ENCODE measurements around the gene CLCN5. TPM values are rescaled to one million over a fixed set of nuclear protein-coding genes. Genes with fewer than 3 reads are reported as not detected.

CLCN5 gene
- total RNA-seq, 4 donors from 2014 or later = 3.2 to 5.9 (median 3.8) TPM

DNA sequence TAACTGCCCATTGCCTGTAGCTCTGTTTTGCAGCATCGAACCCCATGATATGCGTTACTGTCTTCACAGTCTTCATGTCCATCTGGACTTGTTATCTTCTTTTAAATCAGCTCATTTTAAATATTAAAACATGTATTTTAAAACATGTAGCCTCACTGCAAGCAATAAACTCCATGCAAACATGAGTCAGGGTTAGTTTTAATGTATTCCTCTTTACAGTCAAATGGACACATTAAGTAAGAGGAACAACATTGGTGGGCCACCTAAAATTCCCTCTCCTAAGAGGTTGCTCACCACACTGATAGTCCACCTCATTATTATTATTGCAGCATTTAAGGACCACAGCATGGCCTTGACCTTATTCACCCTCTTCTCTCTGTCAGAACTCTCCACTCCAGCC, 74.1 kb downstream of the CLCN5 start:
- 90% methylated on average over 2 of the region's 2 CpGs for WGBS, 2 donors (ENCODE audit: low coverage in 1 of 2)
- Histone ChIP-seq H3K4me1 (no peaks in the 10 kb centered on the region), H3K4me3 (no peak overlapping the region), H3K36me3 (no peaks in the 10 kb centered on the region), H3K27ac (no peak overlapping the region), H3K27me3 (no peaks in the 10 kb centered on the region), H3K9me3 (no peaks in the 10 kb centered on the region)
- ATAC-seq = no peak
- TF ChIP-seq POLR2A (IDR thresholded peaks at IDR 0.05) = no peak
- TF ChIP-seq EP300 (IDR thresholded peaks at IDR 0.05) = no peak
- no peak for TF ChIP-seq POLR2AphosphoS5 (IDR thresholded peaks at IDR 0.05)
- no peak for TF ChIP-seq CTCF (IDR thresholded peaks at IDR 0.05)

GRCh38 chrX:49999087-49999486, 76.7 kb downstream of the CLCN5 start:
- ATAC-seq = no peak
- Histone ChIP-seq H3K27me3 (no peaks in the 10 kb centered on the region), H3K4me3 (no peak overlapping the region), H3K36me3 (no peaks in the 10 kb centered on the region), H3K27ac (no peak overlapping the region), H3K9me3 (no peaks in the 10 kb centered on the region), H3K4me1 (no peaks in the 10 kb centered on the region)
- no peak for TF ChIP-seq CTCF (IDR thresholded peaks at IDR 0.05)
- TF ChIP-seq POLR2A (IDR thresholded peaks at IDR 0.05) = no peak
- TF ChIP-seq POLR2AphosphoS5 (IDR thresholded peaks at IDR 0.05) = no peak
- no peak for TF ChIP-seq EP300 (IDR thresholded peaks at IDR 0.05)
- 93% methylated on average over 2 of the region's 3 CpGs; no CpG with 5 or more reads in 1 of the 2 donors for WGBS, 2 donors (ENCODE audit: low coverage in 1 of 2)

DNA sequence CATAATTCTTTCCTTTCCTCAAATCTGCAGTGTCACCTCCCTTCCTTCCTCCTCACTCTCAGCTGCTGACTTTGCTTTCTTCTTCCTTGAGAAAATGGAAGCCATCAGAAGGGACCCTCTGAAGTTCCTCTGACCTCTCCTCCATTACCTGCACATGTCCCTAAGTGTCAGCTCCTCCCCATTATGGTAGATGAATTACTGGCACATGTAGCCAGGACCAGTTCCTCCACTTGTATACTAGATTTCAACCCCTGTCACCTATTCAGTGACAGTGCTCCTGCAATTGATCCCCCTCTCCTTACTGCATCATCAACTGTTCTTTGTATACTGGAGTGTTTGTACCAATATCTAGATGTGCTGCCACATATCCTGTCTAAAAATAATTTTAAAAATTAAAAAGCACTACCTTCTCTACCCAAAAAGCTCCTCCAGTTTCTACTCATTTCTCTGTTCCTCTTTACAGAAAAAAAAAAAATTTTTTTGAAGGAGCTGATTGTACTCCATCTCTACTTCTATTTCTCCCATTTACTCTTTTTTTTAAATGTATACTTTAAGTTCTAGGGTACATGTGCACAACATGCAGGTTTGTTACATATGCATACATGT, 78.6 kb downstream of the CLCN5 start:
- Histone ChIP-seq H3K27me3 (no peaks in the 10 kb centered on the region), H3K36me3 (no peaks in the 10 kb centered on the region), H3K4me3 (no peak overlapping the region), H3K4me1 (no peaks in the 10 kb centered on the region), H3K27ac (no peak overlapping the region), H3K9me3 (no peaks in the 10 kb centered on the region)
- ATAC-seq = no peak
- TF ChIP-seq EP300 (IDR thresholded peaks at IDR 0.05) (no peak), CTCF (IDR thresholded peaks at IDR 0.05) (no peak), POLR2AphosphoS5 (IDR thresholded peaks at IDR 0.05) (no peak), POLR2A (IDR thresholded peaks at IDR 0.05) (no peak)

DNA sequence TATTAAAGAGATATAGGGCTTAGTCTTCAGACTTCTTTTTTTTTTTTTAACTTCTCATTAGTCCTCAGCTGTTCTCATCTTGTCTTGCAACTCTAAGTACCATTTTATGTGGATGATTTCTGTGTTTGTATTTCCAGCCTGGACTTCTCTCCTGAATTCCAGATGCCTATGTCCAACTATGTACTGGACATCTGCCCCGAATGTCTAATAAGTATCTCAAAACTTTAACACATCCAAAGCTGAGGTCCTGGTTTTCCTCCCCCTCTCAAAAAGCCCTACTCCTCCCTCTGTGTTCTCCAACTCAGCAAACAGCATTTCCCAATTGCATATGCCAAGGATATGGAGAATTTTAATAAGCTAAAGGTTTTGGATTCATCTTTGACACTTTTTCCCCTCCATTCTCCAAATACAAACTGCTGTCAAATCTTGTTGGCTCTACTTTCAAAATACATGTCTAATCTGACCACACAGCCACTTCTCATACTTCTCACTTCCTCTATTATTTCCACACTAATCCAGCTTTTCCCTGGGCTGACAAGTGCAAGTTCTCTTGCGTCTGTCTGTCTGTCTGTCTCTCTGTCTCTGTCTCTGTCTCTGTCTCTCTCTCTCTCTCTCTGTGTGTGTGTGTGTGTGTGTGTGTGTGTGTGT, 79.8 kb downstream of the CLCN5 start:
- no peak overlapping the region for H3K27ac ChIP-seq
- no peaks in the 10 kb centered on the region for H3K9me3 ChIP-seq
- no peaks in the 10 kb centered on the region for H3K27me3 ChIP-seq
- no peak for TF ChIP-seq POLR2AphosphoS5 (IDR thresholded peaks at IDR 0.05)
- no peak for TF ChIP-seq CTCF (IDR thresholded peaks at IDR 0.05)
- no peak for TF ChIP-seq EP300 (IDR thresholded peaks at IDR 0.05)
- TF ChIP-seq POLR2A (IDR thresholded peaks at IDR 0.05) = no peak
- H3K36me3 ChIP-seq = no peaks in the 10 kb centered on the region
- H3K4me3 ChIP-seq = no peak overlapping the region
- WGBS, 2 donors (ENCODE audit: low coverage in 1 of 2) = 42 to 44% methylated on average over 2 of the region's 2 CpGs
- no peaks in the 10 kb centered on the region for H3K4me1 ChIP-seq
- no peak for ATAC-seq

DNA sequence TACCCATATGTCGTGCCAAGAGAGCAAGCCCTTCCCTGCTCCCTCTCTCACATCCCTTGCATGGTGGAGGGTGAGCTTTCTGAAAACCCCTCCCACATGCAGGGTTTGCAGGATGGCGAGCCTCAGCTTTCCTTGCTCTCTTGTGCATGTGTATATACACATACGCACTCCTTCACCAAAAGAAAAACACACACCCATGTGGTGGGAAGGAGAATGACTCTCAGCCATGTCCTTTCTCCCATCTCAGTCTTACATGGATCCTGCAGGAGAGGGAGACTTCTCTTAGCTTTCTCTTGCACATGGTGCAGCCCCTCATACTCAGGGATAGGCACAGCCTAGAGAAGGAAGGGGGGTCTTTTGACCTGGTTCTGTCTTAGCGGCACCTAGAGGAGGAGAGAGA, 81.1 kb downstream of the CLCN5 start:
- TF ChIP-seq POLR2A (IDR thresholded peaks at IDR 0.05) (no peak), POLR2AphosphoS5 (IDR thresholded peaks at IDR 0.05) (no peak), EP300 (IDR thresholded peaks at IDR 0.05) (no peak), CTCF (IDR thresholded peaks at IDR 0.05) (no peak)
- Histone ChIP-seq H3K4me1 (no peaks in the 10 kb centered on the region), H3K4me3 (no peak overlapping the region)

More for the DNA sequence above, 81.1 kb downstream of the CLCN5 start:
- Histone ChIP-seq H3K27ac (no peak overlapping the region), H3K9me3 (no peaks in the 10 kb centered on the region), H3K27me3 (no peaks in the 10 kb centered on the region), H3K36me3 (no peaks in the 10 kb centered on the region)
- ATAC-seq = no peak
- no CpG with 5 or more reads among the region's 4 CpGs for WGBS, 2 donors (ENCODE audit: low coverage in 1 of 2)

Measured in gastroesophageal sphincter (tissue), 4 donors.